ENCODE results near the gene PI16.
"Not testable (repeated sequence)": the region's sequence is repeated elsewhere in the genome, so short reads cannot be mapped to it uniquely, and the experiment has no call there.

PI16 gene

DNA sequence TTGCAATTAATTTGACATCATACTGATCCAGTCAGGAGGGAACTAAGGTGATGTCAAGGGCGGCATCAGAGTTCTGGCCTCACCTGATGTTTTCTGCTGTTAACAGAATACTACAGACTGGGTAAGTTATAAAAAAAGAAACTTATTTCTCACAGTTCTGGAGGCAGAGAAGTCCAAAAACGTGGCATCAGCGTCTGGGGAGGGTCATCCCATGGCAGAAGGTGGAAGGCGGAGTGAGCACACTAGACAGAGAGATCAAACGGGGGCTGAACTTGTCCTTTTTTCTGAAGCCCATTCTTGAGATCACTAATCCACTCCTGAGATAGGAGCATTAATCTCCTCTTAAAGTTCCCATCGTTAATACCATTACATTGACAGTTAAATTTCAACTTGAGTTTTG lies 34.7 kb downstream of the PI16 start:
- no peak overlapping the region for H3K27ac ChIP-seq
- TF ChIP-seq ZFX (IDR thresholded peaks at IDR 0.05; ENCODE audit: borderline replicate concordance): no peak
- TF ChIP-seq, protein P1, sequence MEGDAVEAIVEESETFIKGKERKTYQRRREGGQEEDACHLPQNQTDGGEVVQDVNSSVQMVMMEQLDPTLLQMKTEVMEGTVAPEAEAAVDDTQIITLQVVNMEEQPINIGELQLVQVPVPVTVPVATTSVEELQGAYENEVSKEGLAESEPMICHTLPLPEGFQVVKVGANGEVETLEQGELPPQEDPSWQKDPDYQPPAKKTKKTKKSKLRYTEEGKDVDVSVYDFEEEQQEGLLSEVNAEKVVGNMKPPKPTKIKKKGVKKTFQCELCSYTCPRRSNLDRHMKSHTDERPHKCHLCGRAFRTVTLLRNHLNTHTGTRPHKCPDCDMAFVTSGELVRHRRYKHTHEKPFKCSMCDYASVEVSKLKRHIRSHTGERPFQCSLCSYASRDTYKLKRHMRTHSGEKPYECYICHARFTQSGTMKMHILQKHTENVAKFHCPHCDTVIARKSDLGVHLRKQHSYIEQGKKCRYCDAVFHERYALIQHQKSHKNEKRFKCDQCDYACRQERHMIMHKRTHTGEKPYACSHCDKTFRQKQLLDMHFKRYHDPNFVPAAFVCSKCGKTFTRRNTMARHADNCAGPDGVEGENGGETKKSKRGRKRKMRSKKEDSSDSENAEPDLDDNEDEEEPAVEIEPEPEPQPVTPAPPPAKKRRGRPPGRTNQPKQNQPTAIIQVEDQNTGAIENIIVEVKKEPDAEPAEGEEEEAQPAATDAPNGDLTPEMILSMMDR (IDR thresholded peaks at IDR 0.05): no peak

DNA sequence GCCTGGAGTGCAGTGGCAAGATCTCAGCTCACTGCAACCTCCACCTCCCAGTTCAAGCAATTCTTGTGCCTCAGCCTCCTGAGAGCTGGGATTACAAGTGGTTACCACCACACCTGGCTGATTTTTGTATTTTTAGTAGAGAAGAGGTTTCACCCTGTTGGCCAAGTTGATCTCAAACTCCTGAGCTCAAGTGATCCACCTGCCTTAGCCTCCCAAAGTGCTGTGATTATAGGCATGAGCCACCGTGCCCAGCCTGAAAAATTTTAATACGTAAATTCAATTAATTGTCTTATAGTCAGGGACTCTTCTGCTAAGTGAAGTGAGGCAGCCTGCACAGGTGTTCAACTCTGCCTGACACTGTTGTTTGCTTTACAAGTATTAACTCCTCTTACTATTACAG lies 35.9 kb downstream of the PI16 start:
- not testable (repeated sequence) for H3K27ac ChIP-seq

DNA sequence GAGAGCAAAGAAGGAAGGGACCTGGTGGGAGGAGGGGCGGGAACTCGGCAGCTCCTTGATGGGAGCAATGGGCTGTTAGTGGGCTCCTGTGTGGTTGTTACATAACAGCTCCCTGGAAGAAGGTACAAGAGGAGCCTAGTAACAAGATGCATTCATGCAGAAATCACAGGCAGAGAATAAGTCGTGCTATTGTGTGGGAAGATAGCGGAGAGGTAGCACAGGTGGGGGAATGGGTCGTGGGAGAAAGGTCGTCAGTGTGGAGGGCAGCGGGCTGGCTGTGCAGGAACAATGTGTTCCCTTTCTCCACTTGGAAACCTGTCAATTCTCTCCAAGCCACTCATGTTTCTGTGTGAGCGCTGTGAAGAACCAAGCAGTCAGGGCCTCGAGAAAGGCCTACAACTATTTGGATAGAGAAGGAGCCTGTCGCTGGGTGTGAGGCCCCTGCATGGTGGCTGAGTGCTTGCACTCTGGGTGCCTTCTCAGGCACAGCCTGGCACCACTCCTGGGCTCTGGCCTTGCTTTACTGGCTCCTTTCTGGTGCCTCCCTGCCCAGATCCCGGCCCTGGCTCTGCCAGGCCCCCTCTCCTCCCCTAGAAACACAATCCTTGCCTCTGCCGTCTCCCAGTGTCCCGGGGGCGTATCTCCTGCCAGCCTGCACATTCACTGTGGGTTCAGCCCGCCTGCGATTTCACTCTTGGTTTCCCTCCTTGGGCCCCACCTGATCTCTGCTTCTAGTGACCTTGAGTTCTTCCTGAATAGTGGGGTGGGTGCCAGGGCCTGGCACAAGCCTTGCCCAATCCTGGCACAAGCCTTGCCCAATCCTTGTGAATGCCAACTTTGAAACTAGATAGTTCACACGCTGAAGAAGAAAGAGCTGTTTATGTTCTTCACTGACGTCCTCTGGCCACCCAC lies 43.5 kb downstream of the PI16 start:
- no peak for TF ChIP-seq ZFX (IDR thresholded peaks at IDR 0.05; ENCODE audit: borderline replicate concordance)
- TF ChIP-seq, protein P1 (IDR thresholded peaks at IDR 0.05): no peak
- peak overlapping the region; percentile 20; the same call in 1 of the 2 replicates for H3K27ac ChIP-seq

DNA sequence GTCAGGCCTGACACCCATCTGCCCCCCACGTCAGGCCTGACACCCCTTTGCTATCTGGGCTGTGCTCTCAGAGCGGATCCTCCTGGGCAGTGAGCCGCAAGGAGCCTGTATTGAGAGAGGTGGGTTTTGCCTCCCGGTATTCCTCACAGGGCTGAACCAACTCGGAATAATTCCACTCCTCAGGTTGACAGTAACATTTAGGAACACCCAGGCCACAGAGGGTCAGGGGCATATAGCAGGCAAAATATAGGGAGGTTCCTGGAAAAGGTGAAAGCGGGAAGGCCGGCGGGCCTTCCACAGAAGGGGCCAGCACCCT lies 44.1 kb downstream of the PI16 start:
- H3K27ac ChIP-seq: no peak overlapping the region
- TF ChIP-seq, protein P1 (IDR thresholded peaks at IDR 0.05): no peak
- TF ChIP-seq ZFX (IDR thresholded peaks at IDR 0.05; ENCODE audit: borderline replicate concordance): no peak

DNA sequence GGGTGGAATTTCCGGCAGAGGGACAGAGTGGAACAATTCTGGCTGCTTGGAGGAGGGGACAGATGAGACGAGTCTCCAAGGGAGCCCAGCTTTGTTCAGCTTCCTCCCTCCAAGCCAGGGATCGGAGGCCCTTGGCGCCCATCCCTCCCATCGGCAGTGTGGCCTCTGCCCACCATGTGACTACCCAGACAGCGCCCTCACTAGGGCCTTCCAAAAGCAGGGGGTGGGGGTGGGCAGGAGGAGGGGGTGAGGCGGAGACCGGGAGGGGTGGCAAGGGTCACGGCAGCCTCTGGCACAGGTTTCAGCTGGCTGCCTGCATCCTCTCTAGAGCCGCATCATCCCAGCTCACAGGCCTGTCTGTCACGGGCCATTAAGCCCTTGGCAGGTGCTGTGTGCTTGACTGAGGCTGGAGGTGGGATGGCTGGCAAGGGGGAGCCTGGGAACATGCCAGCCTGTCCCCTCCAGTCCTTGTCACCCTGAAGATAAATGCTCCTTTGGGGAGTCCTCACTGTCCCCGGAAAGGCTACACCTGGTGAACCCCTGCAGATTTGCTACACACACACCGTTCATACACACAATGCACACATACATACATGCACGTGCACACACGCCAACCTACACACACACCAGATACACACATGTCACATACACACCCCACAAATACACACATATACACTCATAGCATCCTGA lies 44.7 kb downstream of the PI16 start:
- H3K27ac ChIP-seq: no peak overlapping the region
- TF ChIP-seq, protein P1 (IDR thresholded peaks at IDR 0.05): no peak
- TF ChIP-seq ZFX (IDR thresholded peaks at IDR 0.05; ENCODE audit: borderline replicate concordance): no peak

DNA sequence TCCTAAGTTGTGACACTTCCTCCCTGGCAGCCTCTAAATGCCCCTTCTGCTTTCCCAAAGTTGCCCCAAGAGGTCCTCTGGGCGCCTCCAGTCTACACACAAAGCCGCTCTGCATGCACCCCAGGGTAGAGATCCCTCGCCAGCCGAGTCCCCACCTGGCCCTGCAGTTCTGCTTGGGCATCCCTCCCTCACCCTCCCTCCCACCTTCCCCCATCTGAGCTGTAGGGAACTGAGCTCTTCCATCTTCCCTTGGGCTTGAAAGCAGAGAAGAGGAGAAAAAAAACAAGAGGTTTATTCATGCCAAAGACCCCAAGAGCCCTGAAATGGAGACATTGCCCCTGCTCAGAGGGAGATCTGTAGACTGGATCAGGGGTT lies 45.2 kb downstream of the PI16 start:
- no peak overlapping the region for H3K27ac ChIP-seq
- TF ChIP-seq, protein P1 (IDR thresholded peaks at IDR 0.05): no peak
- TF ChIP-seq ZFX (IDR thresholded peaks at IDR 0.05; ENCODE audit: borderline replicate concordance): no peak

DNA sequence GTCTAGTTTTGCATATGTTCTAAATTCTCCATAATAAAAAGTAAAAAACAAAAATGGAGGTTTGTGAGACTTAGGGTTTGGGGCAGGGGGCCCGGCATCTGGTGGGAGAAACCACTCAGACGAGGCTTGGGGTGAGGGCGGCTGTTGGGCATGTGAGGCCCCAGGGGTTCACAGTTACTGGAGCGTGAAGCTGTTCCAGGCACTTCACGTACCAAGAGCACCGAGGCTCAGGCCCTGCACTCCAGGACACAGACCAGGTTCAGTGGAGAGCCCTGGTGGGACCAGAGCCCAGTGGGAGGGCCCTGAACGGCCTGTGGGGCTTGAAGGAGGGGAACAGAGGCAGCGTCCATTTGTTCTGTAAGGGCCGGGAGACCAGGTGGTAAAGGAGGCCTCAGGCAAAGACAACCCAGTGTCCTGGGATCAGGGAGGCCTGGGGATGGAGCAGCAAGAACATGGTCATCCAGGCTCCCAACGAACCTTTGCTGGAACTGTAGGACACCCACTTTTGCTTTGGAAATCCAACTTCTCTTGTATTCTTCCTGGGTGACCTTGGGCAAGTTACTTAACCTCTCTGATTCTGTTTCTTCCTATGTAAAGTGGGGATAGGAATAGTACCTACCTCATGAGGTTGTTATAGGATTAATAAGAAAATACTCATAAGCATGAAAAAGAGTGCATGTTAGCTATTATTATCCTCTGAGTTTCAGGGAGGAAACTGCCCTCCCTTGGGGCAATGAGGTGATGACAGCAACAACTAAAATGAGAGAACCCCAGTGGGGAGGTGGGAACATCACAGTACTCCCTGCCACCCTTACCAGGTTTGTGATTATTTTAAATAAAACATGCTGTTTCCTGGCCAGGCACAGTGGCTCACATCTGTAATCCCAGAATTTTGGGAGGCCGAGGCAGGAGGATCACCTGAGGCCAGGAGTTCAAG lies 49.8 kb downstream of the PI16 start:
- TF ChIP-seq ZFX (IDR thresholded peaks at IDR 0.05; ENCODE audit: borderline replicate concordance): no peak
- TF ChIP-seq, protein P1 (IDR thresholded peaks at IDR 0.05): no peak
- H3K27ac ChIP-seq: no peak overlapping the region

All from 22Rv1 (cell line).